SK-N-MC (cell line): ENCODE results near the gene UHRF2.

Source experiments
- EZH2 ChIP-seq: fragments of 200-600 bp; sonication (generic); IDR thresholded peaks from one replicate; pipeline ENCODE4 v1.6.1; 2017; ENCODE audit warnings: antibody characterized with exemption
- FOXP2 ChIP-seq: optimal IDR thresholded peaks from 2 replicates; pipeline ENCODE3; 2011; ENCODE audit warnings: mild to moderate bottlenecking, moderate library complexity; ENCODE audit not compliant: insufficient read depth; ENCODE audit errors: extremely low read length, control extremely low read depth
- POLR2AphosphoS5 ChIP-seq: IDR thresholded peaks from 2 replicates; pipeline ENCODE4 v1.6.1; 2012; ENCODE audit warnings: mild to moderate bottlenecking, low read depth, low read length, borderline replicate concordance

- TF ChIP-seq POLR2AphosphoS5, result no peak
- TF ChIP-seq EZH2, result no peak
- TF ChIP-seq FOXP2, result no peak
Measured at GRCh38 chr9:6479959-6480358, 67.0 kb downstream of the UHRF2 start.
